ENCODE measurements around the gene SHC1. TPM values are rescaled to one million over a fixed set of nuclear protein-coding genes. Genes with fewer than 3 reads are reported as not detected.

The SHC1 gene
- polyA plus RNA-seq, 1 experiment: 371 TPM

- CTCF ChIA-PET: interaction anchor here (1.0 kb wide), 4 partner anchors 8 to 277 kb away, joined by 3 to 6 read pairs (median 4); partner anchors contain the start of gene PBXIP1
- no peak overlapping the region for H3K4me3 ChIP-seq (ENCODE audit: low read depth, low read length)
- POLR2A ChIA-PET: no interaction called here
- H3K9me3 ChIP-seq (ENCODE audit: control insufficient read depth, insufficient read depth, low read length): no peaks in the 10 kb centered on the region
- TF ChIP-seq, protein P1, sequence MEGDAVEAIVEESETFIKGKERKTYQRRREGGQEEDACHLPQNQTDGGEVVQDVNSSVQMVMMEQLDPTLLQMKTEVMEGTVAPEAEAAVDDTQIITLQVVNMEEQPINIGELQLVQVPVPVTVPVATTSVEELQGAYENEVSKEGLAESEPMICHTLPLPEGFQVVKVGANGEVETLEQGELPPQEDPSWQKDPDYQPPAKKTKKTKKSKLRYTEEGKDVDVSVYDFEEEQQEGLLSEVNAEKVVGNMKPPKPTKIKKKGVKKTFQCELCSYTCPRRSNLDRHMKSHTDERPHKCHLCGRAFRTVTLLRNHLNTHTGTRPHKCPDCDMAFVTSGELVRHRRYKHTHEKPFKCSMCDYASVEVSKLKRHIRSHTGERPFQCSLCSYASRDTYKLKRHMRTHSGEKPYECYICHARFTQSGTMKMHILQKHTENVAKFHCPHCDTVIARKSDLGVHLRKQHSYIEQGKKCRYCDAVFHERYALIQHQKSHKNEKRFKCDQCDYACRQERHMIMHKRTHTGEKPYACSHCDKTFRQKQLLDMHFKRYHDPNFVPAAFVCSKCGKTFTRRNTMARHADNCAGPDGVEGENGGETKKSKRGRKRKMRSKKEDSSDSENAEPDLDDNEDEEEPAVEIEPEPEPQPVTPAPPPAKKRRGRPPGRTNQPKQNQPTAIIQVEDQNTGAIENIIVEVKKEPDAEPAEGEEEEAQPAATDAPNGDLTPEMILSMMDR (IDR thresholded peaks at IDR 0.05; ENCODE audit: low read depth, low read length): no peak
- no peak for DNase-seq (ENCODE audit: low read depth, low spot score)
- no peak overlapping the region for H3K27ac ChIP-seq (ENCODE audit: low read depth, low read length)
- no peaks in the 10 kb centered on the region for H3K27me3 ChIP-seq (ENCODE audit: control insufficient read depth, insufficient read depth, low read length)
These were observed 24.3 kb downstream of the SHC1 start for GRCh38 chr1:154945962-154946850.

- ChIA-PET POLR2A (no interaction called here), CTCF (interaction anchor here (0.6 to 1.5 kb wide), 7 partner anchors 9 to 466 kb away, joined by 3 to 6 read pairs (median 4); partner anchors contain the start of gene PBXIP1)
- no peak overlapping the region for H3K27ac ChIP-seq (ENCODE audit: low read depth, low read length)
- no peaks in the 10 kb centered on the region for H3K9me3 ChIP-seq (ENCODE audit: control insufficient read depth, insufficient read depth, low read length)
- DNase-seq (ENCODE audit: low read depth, low spot score): no peak
- no peak overlapping the region for H3K4me3 ChIP-seq (ENCODE audit: low read depth, low read length)
- TF ChIP-seq, protein P1 (IDR thresholded peaks at IDR 0.05; ENCODE audit: low read depth, low read length): no peak
- H3K27me3 ChIP-seq (ENCODE audit: control insufficient read depth, insufficient read depth, low read length): no peaks in the 10 kb centered on the region
These were observed 25.2 kb downstream of the SHC1 start for GRCh38 chr1:154945160-154945961.

- Histone ChIP-seq H3K27ac (ENCODE audit: low read depth, low read length) (no peak overlapping the region), H3K4me3 (ENCODE audit: low read depth, low read length) (no peak overlapping the region), H3K9me3 (ENCODE audit: control insufficient read depth, insufficient read depth, low read length) (no peaks in the 10 kb centered on the region), H3K27me3 (ENCODE audit: control insufficient read depth, insufficient read depth, low read length) (peaks cover 2% of the 10 kb centered on the region)
- no peak for DNase-seq (ENCODE audit: low read depth, low spot score)
- ChIA-PET CTCF (interaction anchor here (0.6 to 1.5 kb wide), 18 partner anchors 9 to 745 kb away, joined by 3 to 11 read pairs (median 4); partner anchors contain the start of gene PBXIP1), POLR2A (interaction anchor here (0.7 to 1.0 kb wide), 2 partner anchors 26 to 1050 kb away, joined by 4 read pairs; partner anchors contain the start of gene SHC1)
- TF ChIP-seq, protein P1 (IDR thresholded peaks at IDR 0.05; ENCODE audit: low read depth, low read length): no peak
These were observed 26.0 kb downstream of the SHC1 start for GRCh38 chr1:154944401-154945159.

GRCh38 chr1:154943649-154944400 lies 26.7 kb downstream of the SHC1 start:
- no peak overlapping the region for H3K27ac ChIP-seq (ENCODE audit: low read depth, low read length)
- H3K4me3 ChIP-seq (ENCODE audit: low read depth, low read length): no peak overlapping the region
- no peak for DNase-seq (ENCODE audit: low read depth, low spot score)
- TF ChIP-seq, protein P1 (IDR thresholded peaks at IDR 0.05; ENCODE audit: low read depth, low read length): peak; percentile 86
- ChIA-PET CTCF (interaction anchor here (0.6 to 1.5 kb wide), 19 partner anchors 10 to 744 kb away, joined by 3 to 11 read pairs (median 3); partner anchors contain the start of gene PBXIP1), POLR2A (interaction anchor here (0.7 to 1.0 kb wide), 2 partner anchors 27 to 1049 kb away, joined by 4 read pairs; partner anchors contain the start of gene SHC1)
- peaks cover 2% of the 10 kb centered on the region for H3K27me3 ChIP-seq (ENCODE audit: control insufficient read depth, insufficient read depth, low read length)
- H3K9me3 ChIP-seq (ENCODE audit: control insufficient read depth, insufficient read depth, low read length): no peaks in the 10 kb centered on the region
